ENCODE measurements around the gene SLC10A2.

Gene SLC10A2

GRCh38 chr13:103044056-103044455 is 22.2 kb downstream of the SLC10A2 start:
- H3K36me3 ChIP-seq (ENCODE audit: control insufficient read depth, insufficient read depth, low read length), result no peaks in the 10 kb centered on the region
- no peak overlapping the region for H3K4me3 ChIP-seq (replicated peaks; ENCODE audit: low read depth, low read length)
- no peaks in the 10 kb centered on the region for H3K27me3 ChIP-seq (replicated peaks; ENCODE audit: control insufficient read depth, insufficient read depth, low read length)
- TF ChIP-seq CTCF (IDR thresholded peaks at IDR 0.05; ENCODE audit: insufficient read depth, low read length, poor library complexity, severe bottlenecking), result no peak
- no peak for DNase-seq (ENCODE audit: extremely low read depth, insufficient read length)

GRCh38 chr13:103040006-103040405 is 26.2 kb downstream of the SLC10A2 start:
- Histone ChIP-seq H3K36me3 (ENCODE audit: control insufficient read depth, insufficient read depth, low read length) (no peaks in the 10 kb centered on the region), H3K27me3 (replicated peaks; ENCODE audit: control insufficient read depth, insufficient read depth, low read length) (no peaks in the 10 kb centered on the region), H3K4me3 (replicated peaks; ENCODE audit: low read depth, low read length) (no peak overlapping the region)
- TF ChIP-seq CTCF (IDR thresholded peaks at IDR 0.05; ENCODE audit: insufficient read depth, low read length, poor library complexity, severe bottlenecking), result no peak
- no peak for DNase-seq (ENCODE audit: extremely low read depth, insufficient read length)

GRCh38 chr13:103039183-103039582 is 27.0 kb downstream of the SLC10A2 start:
- no peak for TF ChIP-seq CTCF (IDR thresholded peaks at IDR 0.05; ENCODE audit: insufficient read depth, low read length, poor library complexity, severe bottlenecking)
- Histone ChIP-seq H3K36me3 (ENCODE audit: control insufficient read depth, insufficient read depth, low read length) (no peaks in the 10 kb centered on the region), H3K27me3 (replicated peaks; ENCODE audit: control insufficient read depth, insufficient read depth, low read length) (no peaks in the 10 kb centered on the region), H3K4me3 (replicated peaks; ENCODE audit: low read depth, low read length) (no peak overlapping the region)
- no peak for DNase-seq (ENCODE audit: extremely low read depth, insufficient read length)

- Histone ChIP-seq H3K36me3 (ENCODE audit: control insufficient read depth, insufficient read depth, low read length) (no peaks in the 10 kb centered on the region), H3K4me3 (replicated peaks; ENCODE audit: low read depth, low read length) (no peak overlapping the region), H3K27me3 (replicated peaks; ENCODE audit: control insufficient read depth, insufficient read depth, low read length) (no peaks in the 10 kb centered on the region)
- peak; percentile 16 for TF ChIP-seq CTCF (IDR thresholded peaks at IDR 0.05; ENCODE audit: insufficient read depth, low read length, poor library complexity, severe bottlenecking)
- DNase-seq (ENCODE audit: extremely low read depth, insufficient read length), result no peak
These were observed 29.9 kb downstream of the SLC10A2 start for GRCh38 chr13:103036268-103036667.

GRCh38 chr13:103033999-103034398 is 32.2 kb downstream of the SLC10A2 start:
- DNase-seq (ENCODE audit: extremely low read depth, insufficient read length), result peak; percentile 42
- Histone ChIP-seq H3K36me3 (ENCODE audit: control insufficient read depth, insufficient read depth, low read length) (no peaks in the 10 kb centered on the region; the same call in 1 of the 2 replicates), H3K27me3 (replicated peaks; ENCODE audit: control insufficient read depth, insufficient read depth, low read length) (no peaks in the 10 kb centered on the region), H3K4me3 (replicated peaks; ENCODE audit: low read depth, low read length) (no peak overlapping the region)
- no peak for TF ChIP-seq CTCF (IDR thresholded peaks at IDR 0.05; ENCODE audit: insufficient read depth, low read length, poor library complexity, severe bottlenecking)

- no peak for TF ChIP-seq CTCF (IDR thresholded peaks at IDR 0.05; ENCODE audit: insufficient read depth, low read length, poor library complexity, severe bottlenecking)
- DNase-seq (ENCODE audit: extremely low read depth, insufficient read length), result peak; percentile 87
- H3K27me3 ChIP-seq (replicated peaks; ENCODE audit: control insufficient read depth, insufficient read depth, low read length), result no peaks in the 10 kb centered on the region
- H3K4me3 ChIP-seq (replicated peaks; ENCODE audit: low read depth, low read length), result no peak overlapping the region
- H3K36me3 ChIP-seq (ENCODE audit: control insufficient read depth, insufficient read depth, low read length), result no peaks in the 10 kb centered on the region; the same call in 1 of the 2 replicates
These were observed 34.8 kb downstream of the SLC10A2 start for GRCh38 chr13:103031332-103031873.

Data from GM06990 (cell line).